Ishikawa (cell line): ENCODE results near the gene LSM2.

Experiments
- CEBPB ChIP-seq: IDR thresholded peaks from 2 replicates; pipeline ENCODE4 v1.6.1; 2012
- EGR1 ChIP-seq: IDR thresholded peaks from 2 replicates; pipeline ENCODE4 v1.6.1; 2012
- EP300 ChIP-seq: IDR thresholded peaks from 2 replicates; pipeline ENCODE4 v1.6.1; 2012; ENCODE audit warnings: borderline replicate concordance
- FOXM1 ChIP-seq: IDR thresholded peaks from 2 replicates; pipeline ENCODE4 v1.6.1; 2012; ENCODE audit warnings: low read depth, borderline replicate concordance
- MAX ChIP-seq: IDR thresholded peaks from 2 replicates; pipeline ENCODE4 v1.6.1; 2012
- NFIC ChIP-seq: IDR thresholded peaks from 2 replicates; pipeline ENCODE4 v1.6.1; 2012
- RAD21 ChIP-seq: IDR thresholded peaks from 2 replicates; pipeline ENCODE4 v1.6.1; 2012; ENCODE audit warnings: low read depth
- REST ChIP-seq: IDR thresholded peaks from 2 replicates; pipeline ENCODE4 v1.6.1; 2012; ENCODE audit warnings: low read depth, mild to moderate bottlenecking
- TAF1 ChIP-seq: IDR thresholded peaks from 2 replicates; pipeline ENCODE4 v1.6.1; 2012; ENCODE audit warnings: low read depth, mild to moderate bottlenecking
- USF1 ChIP-seq: IDR thresholded peaks from 2 replicates; pipeline ENCODE4 v1.6.1; 2012

- no peak for TF ChIP-seq REST
- TF ChIP-seq CEBPB: no peak
- TF ChIP-seq EP300: no peak
- no peak for TF ChIP-seq NFIC
- TF ChIP-seq MAX: no peak
- no peak for TF ChIP-seq TAF1
- TF ChIP-seq FOXM1: no peak
- TF ChIP-seq USF1: no peak
- no peak for TF ChIP-seq EGR1
- no peak for TF ChIP-seq RAD21
These were observed 30.0 kb upstream of the LSM2 start for GRCh38 chr6:31836474-31837368.
